Common myeloid progenitor, CD34-positive (primary cell): Measurements from ENCODE around the gene NRBP1.

ENCODE experiments used
- CTCF ChIA-PET: fragments of 350-600 bp; sonication (Branson Sonifier 250); formaldehyde crosslinking; loops from one replicate; lab custom pipeline; 2021; ENCODE audit warnings: antibody characterized with exemption; lab: Charles Lee
- POLR2A ChIA-PET: fragments of 350-600 bp; sonication (Branson Sonifier 250); formaldehyde crosslinking; loops from one replicate; lab custom pipeline; 2021; ENCODE audit warnings: antibody characterized with exemption; lab: Charles Lee
- DNase-seq, 3 donors: peaks; one replicate each; pipeline versions ENCODE4 v3.0.0 to v3.0.0-alpha.2; 2013
- H3K27ac ChIP-seq, 2 experiments: 1 replicate in 1 of 2; 2 replicates in 1 of 2; pipeline ENCODE4 v1.7.0; 2013; ENCODE audit warnings: inconsistent platforms in 2 of 2, low read length in 2 of 2, mild to moderate bottlenecking in 2 of 2, low read depth in 1 of 2, moderate library complexity in 1 of 2; ENCODE audit not compliant: severe bottlenecking in 2 of 2, insufficient read depth in 1 of 2, poor library complexity in 1 of 2
- H3K27me3 ChIP-seq, 5 experiments: replicated peaks in 2 of 5; 1 replicate in 3 of 5; 2 replicates in 2 of 5; pipeline versions ENCODE4 v1.6.1 to v1.7.0; 2013; ENCODE audit warnings: low read length in 4 of 5, mild to moderate bottlenecking in 2 of 5, moderate library complexity in 2 of 5, inconsistent platforms in 1 of 5; ENCODE audit not compliant: insufficient read depth in 5 of 5, control insufficient read depth in 4 of 5
- H3K36me3 ChIP-seq, 4 experiments: 1 replicate in 2 of 4; 2 replicates in 2 of 4; pipeline versions ENCODE4 v1.6.1 to v1.7.0; 2013; ENCODE audit warnings: low read length in 3 of 4, control low read depth in 1 of 4, mild to moderate bottlenecking in 1 of 4; ENCODE audit not compliant: control insufficient read depth in 4 of 4, insufficient read depth in 4 of 4
- H3K4me1 ChIP-seq, 4 experiments: 1 replicate in 3 of 4; 2 replicates in 1 of 4; pipeline versions ENCODE4 v1.6.1 to v1.7.1; 2013; ENCODE audit warnings: low read length in 3 of 4, mild to moderate bottlenecking in 3 of 4, control low read depth in 1 of 4, inconsistent platforms in 1 of 4, moderate library complexity in 1 of 4; ENCODE audit not compliant: control insufficient read depth in 4 of 4, insufficient read depth in 4 of 4; ENCODE audit errors: control extremely low read depth in 1 of 4
- H3K4me3 ChIP-seq, 7 experiments: 1 replicate in 4 of 7; 2 replicates in 3 of 7; pipeline versions ENCODE4 v1.5.1 to v1.7.0; 2013; ENCODE audit warnings: mild to moderate bottlenecking in 7 of 7, low read length in 6 of 7, moderate library complexity in 6 of 7, inconsistent platforms in 2 of 7, low read depth in 2 of 7, control low read depth in 1 of 7; ENCODE audit not compliant: insufficient read depth in 4 of 7, control insufficient read depth in 1 of 7; ENCODE audit errors: extremely low read depth in 1 of 7
- H3K9me3 ChIP-seq, 5 experiments: 1 replicate in 4 of 5; 2 replicates in 1 of 5; pipeline versions ENCODE4 v1.6.1 to v1.7.1; 2013; ENCODE audit warnings: low read length in 4 of 5, mild to moderate bottlenecking in 2 of 5, inconsistent platforms in 1 of 5, low read depth in 1 of 5, moderate library complexity in 1 of 5; ENCODE audit not compliant: control insufficient read depth in 4 of 5, insufficient read depth in 2 of 5; ENCODE audit errors: control extremely low read depth in 1 of 5
- WGBS: methylation state at CpG from one replicate; pipeline ENCODE4 v1.1.5; 2013; ENCODE audit not compliant: insufficient coverage; 5-methylcytosine and 5-hydroxymethylcytosine counted together

Gene NRBP1

DNA sequence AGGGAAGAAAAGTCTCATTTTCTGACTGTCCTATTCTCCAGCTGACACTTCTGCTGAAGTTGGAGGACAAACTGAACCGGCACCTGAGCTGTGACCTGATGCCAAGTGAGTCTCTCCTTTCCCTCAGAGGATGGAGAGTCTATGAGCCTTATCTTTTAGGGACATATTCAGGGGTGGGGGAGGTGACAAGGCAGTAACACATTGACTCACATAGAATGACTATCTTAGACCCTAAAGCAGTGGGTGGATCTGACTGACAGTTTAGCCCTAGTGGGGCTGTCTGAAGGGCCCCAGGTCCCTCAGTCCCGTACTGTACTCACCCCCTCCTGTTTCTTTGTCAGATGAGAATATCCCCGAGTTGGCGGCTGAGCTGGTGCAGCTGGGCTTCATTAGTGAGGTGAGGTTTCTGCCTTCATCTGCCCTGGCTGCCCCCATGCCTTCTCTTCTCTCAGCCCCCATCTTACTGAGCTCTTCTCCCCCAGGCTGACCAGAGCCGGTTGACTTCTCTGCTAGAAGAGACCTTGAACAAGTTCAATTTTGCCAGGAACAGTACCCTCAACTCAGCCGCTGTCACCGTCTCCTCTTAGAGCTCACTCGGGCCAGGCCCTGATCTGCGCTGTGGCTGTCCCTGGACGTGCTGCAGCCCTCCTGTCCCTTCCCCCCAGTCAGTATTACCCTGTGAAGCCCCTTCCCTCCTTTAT, 12.9 kb downstream of the NRBP1 start:
- CTCF ChIA-PET: interaction anchor here (0.7 to 1.5 kb wide), 2 partner anchors 11 to 21 kb away, joined by 3 to 5 read pairs; no protein-coding TSS in a partner anchor

DNA sequence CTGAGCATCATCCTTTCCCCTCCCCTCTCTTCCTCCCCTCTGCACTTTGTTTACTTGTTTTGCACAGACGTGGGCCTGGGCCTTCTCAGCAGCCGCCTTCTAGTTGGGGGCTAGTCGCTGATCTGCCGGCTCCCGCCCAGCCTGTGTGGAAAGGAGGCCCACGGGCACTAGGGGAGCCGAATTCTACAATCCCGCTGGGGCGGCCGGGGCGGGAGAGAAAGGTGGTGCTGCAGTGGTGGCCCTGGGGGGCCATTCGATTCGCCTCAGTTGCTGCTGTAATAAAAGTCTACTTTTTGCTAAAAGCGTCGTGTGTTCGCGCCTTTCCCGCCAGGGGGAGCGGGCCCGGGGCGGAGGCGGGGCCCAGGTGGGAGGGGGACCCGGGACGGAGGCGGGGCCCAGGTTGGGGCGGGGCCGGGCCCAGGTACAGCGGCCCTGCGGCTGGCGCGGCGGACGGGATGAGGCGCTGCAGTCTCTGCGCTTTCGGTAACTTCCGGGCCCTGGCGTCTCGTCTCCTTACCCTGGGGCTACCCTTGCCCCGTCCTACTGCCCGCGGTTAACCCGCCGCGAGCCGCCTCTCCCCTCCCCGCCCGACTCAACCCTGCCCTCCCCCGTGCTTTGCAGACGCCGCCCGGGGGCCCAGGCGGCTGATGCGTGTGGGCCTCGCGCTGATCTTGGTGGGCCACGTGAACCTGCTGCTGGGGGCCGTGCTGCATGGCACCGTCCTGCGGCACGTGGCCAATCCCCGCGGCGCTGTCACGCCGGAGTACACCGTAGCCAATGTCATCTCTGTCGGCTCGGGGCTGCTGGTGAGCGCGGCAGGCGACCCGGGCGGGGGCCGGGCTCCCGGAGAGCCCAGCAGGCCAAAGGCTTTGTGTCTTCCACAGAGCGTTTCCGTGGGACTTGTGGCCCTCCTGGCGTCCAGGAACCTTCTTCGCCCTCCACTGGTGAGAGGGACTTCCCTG, 13.8 kb downstream of the NRBP1 start, which contains the start of gene KRTCAP3:
KRTCAP3 (plus strand) TSS at position 424 of the 962 bp plus-strand sequence; CDS start at position 456, 32 bp downstream.
- Histone ChIP-seq H3K9me3 (no peaks in the 10 kb centered on the region), H3K27me3 (no peaks in the 10 kb centered on the region), H3K27ac (no peak within 1 kb of the TSS), H3K4me3 (peak within 1 kb of the TSS in 2 of 7 experiments; percentile 8 to 23), H3K4me1 (peaks cover 0 to 9% (median 3%) of the 10 kb centered on the region in 4 experiments), H3K36me3 (peaks cover 14 to 69% (median 56%) of the 10 kb centered on the region in 4 experiments)
- WGBS: 70% methylated on average over 61 of the region's 80 CpGs
- peak in 2 of 3 donors; percentile 45 to 52 for DNase-seq
- POLR2A ChIA-PET: no interaction called here
- CTCF ChIA-PET: interaction anchor here (0.7 to 1.5 kb wide), 2 partner anchors 11 to 20 kb away, joined by 3 to 5 read pairs; no protein-coding TSS in a partner anchor

More for the DNA sequence above, 12.9 kb downstream of the NRBP1 start:
- H3K36me3 ChIP-seq: peaks cover 15 to 78% (median 62%) of the 10 kb centered on the region in 4 experiments
- no peaks in the 10 kb centered on the region for H3K9me3 ChIP-seq
- no peaks in the 10 kb centered on the region for H3K27me3 ChIP-seq
- POLR2A ChIA-PET: no interaction called here
- DNase-seq: peak in 1 of 3 donors; percentile 31
- 89% methylated on average over 4 of the region's 10 CpGs for WGBS
- no peak overlapping the region for H3K27ac ChIP-seq
- peak overlapping the region in 1 of 7 experiments; percentile 10 for H3K4me3 ChIP-seq
- peaks cover 0 to 9% (median 3%) of the 10 kb centered on the region in 4 experiments for H3K4me1 ChIP-seq

DNA sequence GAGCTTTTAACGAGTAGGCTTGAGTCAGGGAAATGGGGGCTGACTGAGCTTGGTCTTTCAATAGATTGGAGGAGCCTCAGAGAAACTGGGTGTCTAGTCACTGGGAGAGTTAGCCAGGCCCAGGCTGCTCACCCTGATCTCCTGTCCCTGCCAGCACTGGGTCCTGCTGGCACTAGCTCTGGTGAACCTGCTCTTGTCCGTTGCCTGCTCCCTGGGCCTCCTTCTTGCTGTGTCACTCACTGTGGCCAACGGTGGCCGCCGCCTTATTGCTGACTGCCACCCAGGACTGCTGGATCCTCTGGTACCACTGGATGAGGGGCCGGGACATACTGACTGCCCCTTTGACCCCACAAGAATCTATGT, 14.5 kb downstream of the NRBP1 start:
- 94% methylated on average over 6 of the region's 6 CpGs for WGBS
- Histone ChIP-seq H3K27ac (no peak overlapping the region), H3K4me3 (no peak overlapping the region), H3K4me1 (peaks cover 0 to 9% (median 3%) of the 10 kb centered on the region in 4 experiments), H3K27me3 (no peaks in the 10 kb centered on the region), H3K36me3 (peaks cover 16 to 72% (median 59%) of the 10 kb centered on the region in 4 experiments), H3K9me3 (no peaks in the 10 kb centered on the region)
- CTCF ChIA-PET: no interaction called here
- DNase-seq: peak in 1 of 3 donors; percentile 8
- POLR2A ChIA-PET: no interaction called here

DNA sequence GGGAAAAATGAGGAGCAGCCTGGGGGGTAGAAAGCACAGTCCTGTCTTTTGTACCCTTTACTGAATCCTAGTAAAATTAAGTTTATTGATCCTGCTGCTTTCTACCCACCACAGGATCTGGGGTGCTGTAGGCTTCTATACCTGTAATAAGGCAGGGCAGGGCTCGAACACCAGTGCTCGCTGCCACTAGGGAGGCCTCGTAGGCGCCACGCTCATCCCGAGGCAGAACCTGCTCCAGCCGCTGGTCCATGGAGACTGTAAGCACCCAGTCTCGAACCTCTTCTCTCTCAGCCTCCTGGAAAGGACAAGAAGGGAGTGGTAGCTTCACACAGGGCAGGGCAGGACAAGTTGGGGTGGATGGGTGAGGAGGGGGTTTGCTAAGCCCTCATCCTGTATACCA, 16.7 kb downstream of the NRBP1 start:
- H3K9me3 ChIP-seq: no peaks in the 10 kb centered on the region
- POLR2A ChIA-PET: no interaction called here
- H3K27me3 ChIP-seq: no peaks in the 10 kb centered on the region
- peaks cover 0 to 9% (median 3%) of the 10 kb centered on the region in 4 experiments for H3K4me1 ChIP-seq
- 90% methylated on average over 2 of the region's 8 CpGs for whole genome bisulfite sequencing
- peaks cover 22 to 73% (median 59%) of the 10 kb centered on the region in 4 experiments for H3K36me3 ChIP-seq
- DNase-seq: no peak
- CTCF ChIA-PET: no interaction called here
- no peak overlapping the region for H3K4me3 ChIP-seq
- no peak overlapping the region for H3K27ac ChIP-seq

DNA sequence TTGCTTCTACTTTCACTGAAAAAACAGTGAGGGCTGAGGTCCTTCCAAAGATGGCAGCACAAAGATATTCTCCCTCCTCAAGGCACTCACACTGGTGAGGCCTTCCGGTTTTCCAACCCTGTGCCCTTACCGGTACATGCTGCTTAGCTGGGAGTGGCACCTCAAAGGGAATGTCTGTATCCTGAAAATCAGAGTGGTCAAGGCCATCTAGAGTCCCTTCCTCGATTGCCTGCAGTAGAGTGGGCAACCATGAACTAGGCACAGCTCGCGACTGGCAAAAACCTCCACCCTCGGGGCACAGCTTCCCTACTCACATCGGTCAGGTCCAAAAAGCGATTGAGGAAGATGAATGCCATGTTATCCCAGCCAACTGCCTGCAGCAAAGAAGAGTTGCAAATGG, 17.2 kb downstream of the NRBP1 start:
- DNase-seq: no peak
- Histone ChIP-seq H3K4me3 (no peak overlapping the region), H3K4me1 (peaks cover 0 to 9% (median 3%) of the 10 kb centered on the region in 4 experiments), H3K27me3 (no peaks in the 10 kb centered on the region), H3K27ac (no peak overlapping the region), H3K36me3 (peaks cover 21 to 70% (median 57%) of the 10 kb centered on the region in 4 experiments), H3K9me3 (no peaks in the 10 kb centered on the region)
- ChIA-PET CTCF (no interaction called here), POLR2A (no interaction called here)
- WGBS: 98% methylated on average over 8 of the region's 8 CpGs

DNA sequence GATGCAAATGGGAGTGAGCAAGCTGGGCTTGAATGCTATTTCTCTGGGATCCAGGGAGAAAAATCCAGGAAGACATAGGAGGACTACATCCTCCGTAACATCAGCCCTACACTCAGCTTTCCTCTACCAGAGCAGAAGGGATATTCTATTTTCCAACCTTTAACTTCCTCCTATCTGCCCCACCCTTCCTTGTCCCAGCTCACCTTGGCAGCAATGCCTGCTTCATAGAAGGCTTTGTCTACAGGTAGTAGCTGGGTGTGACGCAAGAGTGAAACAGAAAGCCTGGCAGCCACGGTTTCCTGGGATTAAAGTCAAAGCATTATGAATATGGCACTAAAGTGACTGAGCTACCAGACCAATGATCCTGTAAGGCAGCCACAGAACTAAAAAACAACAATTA, 17.6 kb downstream of the NRBP1 start:
- ChIA-PET POLR2A (no interaction called here), CTCF (no interaction called here)
- DNase-seq: no peak
- no peak overlapping the region for H3K4me3 ChIP-seq
- peaks cover 19 to 66% (median 53%) of the 10 kb centered on the region in 4 experiments for H3K36me3 ChIP-seq
- no peaks in the 10 kb centered on the region for H3K27me3 ChIP-seq
- H3K9me3 ChIP-seq: no peaks in the 10 kb centered on the region
- 95% methylated on average over 3 of the region's 3 CpGs for WGBS
- no peak overlapping the region for H3K27ac ChIP-seq
- peaks cover 0 to 9% (median 3%) of the 10 kb centered on the region in 4 experiments for H3K4me1 ChIP-seq
